Mesothelial cell of epicardium (in vitro differentiated cells): ENCODE measurements around the gene RPL35. TPM values are rescaled to one million over a fixed set of nuclear protein-coding genes. Genes with fewer than 3 reads are reported as not detected.

Source experiments
- DNase-seq, 2 experiments: peaks; one replicate each; pipeline ENCODE4 v3.0.0; 2021; ENCODE audit warnings: low spot score in 2 of 2; ENCODE audit not compliant: unreplicated experiment in 2 of 2
- H3K27ac Mint-ChIP-seq: 2 replicates; pipeline ENCODE4 v1.8.0; 2021; ENCODE audit warnings: mixed read lengths
- H3K27me3 Mint-ChIP-seq: 2 replicates; pipeline ENCODE4 v1.8.0; 2021; ENCODE audit warnings: low read depth, mixed read lengths
- H3K36me3 Mint-ChIP-seq: 2 replicates; pipeline ENCODE4 v1.8.0; 2021; ENCODE audit warnings: mixed read lengths
- H3K4me1 Mint-ChIP-seq: 2 replicates; pipeline ENCODE4 v1.8.0; 2021; ENCODE audit warnings: mixed read lengths
- H3K4me3 Mint-ChIP-seq: 2 replicates; pipeline ENCODE4 v1.8.0; 2021; ENCODE audit warnings: mild to moderate bottlenecking, moderate library complexity, mixed read lengths
- H3K9me3 Mint-ChIP-seq: 2 replicates; pipeline ENCODE4 v1.8.0; 2021; ENCODE audit warnings: mixed read lengths
- total RNA-seq: library from RNA; stranded (reverse); gene quantifications from 3 replicates; pipeline ENCODE4 v1.2.1, GENCODE V29; 2021
- TF ChIP-seq, protein P1 (sequence below): fragments of 200-600 bp; sonication (generic); IDR thresholded peaks from one replicate; pipeline ENCODE4 v1.5.0; 2021; ENCODE audit warnings: antibody characterized with exemption; ENCODE audit not compliant: unreplicated experiment

Gene RPL35
- total RNA-seq, 1 donor from 2014 or later = 1,103 TPM

GRCh38 chr9:124818431-124819281 lies 43.1 kb downstream of the RPL35 start:
- Mint-ChIP-seq H3K27me3 (no peaks in the 10 kb centered on the region), H3K4me1 (peaks cover 29% of the 10 kb centered on the region), H3K27ac (peak overlapping the region; percentile 80), H3K4me3 (no peak overlapping the region), H3K9me3 (no peaks in the 10 kb centered on the region), H3K36me3 (no peaks in the 10 kb centered on the region)
- no peak for DNase-seq
- TF ChIP-seq, protein P1, sequence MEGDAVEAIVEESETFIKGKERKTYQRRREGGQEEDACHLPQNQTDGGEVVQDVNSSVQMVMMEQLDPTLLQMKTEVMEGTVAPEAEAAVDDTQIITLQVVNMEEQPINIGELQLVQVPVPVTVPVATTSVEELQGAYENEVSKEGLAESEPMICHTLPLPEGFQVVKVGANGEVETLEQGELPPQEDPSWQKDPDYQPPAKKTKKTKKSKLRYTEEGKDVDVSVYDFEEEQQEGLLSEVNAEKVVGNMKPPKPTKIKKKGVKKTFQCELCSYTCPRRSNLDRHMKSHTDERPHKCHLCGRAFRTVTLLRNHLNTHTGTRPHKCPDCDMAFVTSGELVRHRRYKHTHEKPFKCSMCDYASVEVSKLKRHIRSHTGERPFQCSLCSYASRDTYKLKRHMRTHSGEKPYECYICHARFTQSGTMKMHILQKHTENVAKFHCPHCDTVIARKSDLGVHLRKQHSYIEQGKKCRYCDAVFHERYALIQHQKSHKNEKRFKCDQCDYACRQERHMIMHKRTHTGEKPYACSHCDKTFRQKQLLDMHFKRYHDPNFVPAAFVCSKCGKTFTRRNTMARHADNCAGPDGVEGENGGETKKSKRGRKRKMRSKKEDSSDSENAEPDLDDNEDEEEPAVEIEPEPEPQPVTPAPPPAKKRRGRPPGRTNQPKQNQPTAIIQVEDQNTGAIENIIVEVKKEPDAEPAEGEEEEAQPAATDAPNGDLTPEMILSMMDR = no peak

GRCh38 chr9:124815601-124816000 lies 46.2 kb downstream of the RPL35 start:
- no peak overlapping the region for H3K4me3 Mint-ChIP-seq
- no peaks in the 10 kb centered on the region for H3K36me3 Mint-ChIP-seq

DNA sequence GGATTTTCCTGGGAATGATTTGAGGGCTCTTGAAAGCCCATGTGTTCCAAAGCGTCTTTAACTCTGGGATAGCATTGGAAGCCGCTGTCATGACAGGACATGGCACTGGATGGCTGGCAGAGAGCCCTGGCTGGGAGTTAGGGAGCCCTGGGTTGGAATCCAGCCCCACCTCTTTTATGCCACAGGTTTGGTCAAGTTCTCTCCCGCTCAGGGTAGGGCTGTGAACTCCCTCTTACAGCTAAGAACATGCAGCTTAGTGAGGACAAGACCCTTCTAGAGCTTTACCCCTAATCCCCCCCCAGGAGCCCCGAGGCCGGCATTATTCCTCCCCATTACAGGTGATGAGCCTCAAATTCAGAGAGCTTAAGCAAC lies 47.6 kb downstream of the RPL35 start:
- Mint-ChIP-seq H3K4me1 (peaks cover 47% of the 10 kb centered on the region), H3K4me3 (no peak overlapping the region), H3K27me3 (no peaks in the 10 kb centered on the region), H3K27ac (peak overlapping the region; percentile 86), H3K9me3 (no peaks in the 10 kb centered on the region), H3K36me3 (no peaks in the 10 kb centered on the region)
- TF ChIP-seq, protein P1 = no peak
- no peak for DNase-seq

More at GRCh38 chr9:124815601-124816000, 46.2 kb downstream of the RPL35 start:
- Mint-ChIP-seq H3K4me1 (peaks cover 47% of the 10 kb centered on the region), H3K27me3 (no peaks in the 10 kb centered on the region), H3K27ac (no peak overlapping the region), H3K9me3 (no peaks in the 10 kb centered on the region)
- TF ChIP-seq, protein P1 = no peak
- DNase-seq = no peak

DNA sequence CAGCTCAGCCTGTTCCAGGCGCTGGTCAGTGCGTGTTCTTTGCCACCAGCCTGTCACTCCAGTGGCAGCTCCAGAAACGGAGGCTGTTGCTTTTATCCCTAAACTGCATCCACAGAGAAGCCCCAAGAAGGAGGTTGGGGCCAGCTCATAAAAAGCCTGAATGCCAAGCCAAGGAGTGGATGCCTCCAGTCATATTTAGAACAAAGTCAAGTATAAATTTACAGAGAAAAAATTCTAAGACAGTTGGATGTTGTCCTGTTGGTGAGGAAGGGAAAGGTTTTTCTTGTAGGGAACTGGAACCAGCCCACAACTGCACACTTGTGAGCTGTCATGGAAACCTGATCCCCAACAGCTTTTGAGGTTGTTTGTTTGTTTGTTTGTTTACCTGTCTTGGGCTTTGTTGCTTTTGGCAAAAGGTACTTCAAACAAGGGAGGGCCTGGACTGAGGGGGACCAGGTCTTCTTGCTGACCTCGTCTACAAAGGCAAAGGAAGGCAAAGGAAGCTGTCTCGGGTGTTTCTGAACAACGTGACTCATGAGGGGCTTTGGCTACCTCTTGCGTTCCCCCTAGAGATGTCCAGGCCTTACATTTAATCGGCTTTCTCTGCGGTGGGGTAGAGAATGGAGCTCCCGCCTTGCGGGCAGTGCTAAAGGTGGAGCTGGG lies 48.1 kb downstream of the RPL35 start:
- Mint-ChIP-seq H3K9me3 (no peaks in the 10 kb centered on the region), H3K4me1 (peaks cover 47% of the 10 kb centered on the region), H3K36me3 (no peaks in the 10 kb centered on the region), H3K4me3 (no peak overlapping the region), H3K27me3 (no peaks in the 10 kb centered on the region), H3K27ac (peak overlapping the region; percentile 99)
- TF ChIP-seq, protein P1 = no peak
- no peak for DNase-seq

- Mint-ChIP-seq H3K36me3 (peaks cover 2% of the 10 kb centered on the region), H3K27ac (peak overlapping the region; percentile 99), H3K4me3 (no peak overlapping the region), H3K9me3 (no peaks in the 10 kb centered on the region), H3K4me1 (peaks cover 46% of the 10 kb centered on the region), H3K27me3 (no peaks in the 10 kb centered on the region)
- TF ChIP-seq, protein P1 = no peak
- DNase-seq = no peak
Measured at GRCh38 chr9:124813041-124813440, 48.7 kb downstream of the RPL35 start.
